OCI-LY1 (cell line): Measurements from ENCODE around the gene KRT32.

ENCODE experiments used
- H2AFZ ChIP-seq: fragments of 200-600 bp; sonication (generic), shearing (Covaris generic); 2 replicates; pipeline ENCODE4 v1.6.0; 2014; ENCODE audit warnings: antibody characterized with exemption, mild to moderate bottlenecking, low read length
- H3F3A ChIP-seq: fragments of 200-600 bp; sonication (generic), shearing (Covaris generic); 2 replicates; pipeline ENCODE4 v1.6.0; 2014; ENCODE audit warnings: mild to moderate bottlenecking, antibody characterized with exemption, low read length, moderate library complexity; ENCODE audit not compliant: insufficient read depth
- H3K27ac ChIP-seq: fragments of 200-600 bp; sonication (generic); 2 replicates; pipeline ENCODE4 v1.5.1; 2014; ENCODE audit warnings: low read length, mixed run types, mild to moderate bottlenecking, low read depth; ENCODE audit not compliant: poor library complexity, severe bottlenecking
- H3K27me3 ChIP-seq: fragments of 200-600 bp; sonication (generic); 2 replicates; pipeline ENCODE4 v1.6.0; 2014; ENCODE audit warnings: antibody characterized with exemption, mild to moderate bottlenecking, low read length, moderate library complexity; ENCODE audit not compliant: insufficient read depth
- H3K36me3 ChIP-seq: fragments of 200-600 bp; sonication (generic); 2 replicates; pipeline ENCODE4 v1.6.1; 2014; ENCODE audit warnings: mild to moderate bottlenecking, antibody characterized with exemption, low read length, moderate library complexity, mixed read lengths; ENCODE audit not compliant: insufficient read depth
- H3K4me1 ChIP-seq: fragments of 200-600 bp; sonication (generic); 2 replicates; pipeline ENCODE4 v1.5.1; 2014; ENCODE audit warnings: mild to moderate bottlenecking, low read length, moderate library complexity; ENCODE audit not compliant: insufficient read depth, severe bottlenecking
- H3K4me2 ChIP-seq: fragments of 200-600 bp; sonication (generic), shearing (Covaris generic); 2 replicates; pipeline ENCODE4 v1.6.1; 2014; ENCODE audit warnings: low read length
- H3K4me3 ChIP-seq: fragments of 200-600 bp; sonication (generic); 2 replicates; pipeline ENCODE4 v1.5.1; 2014; ENCODE audit warnings: low read length, low read depth, mild to moderate bottlenecking, mixed read lengths; ENCODE audit not compliant: poor library complexity, severe bottlenecking
- H3K79me2 ChIP-seq: fragments of 200-600 bp; shearing (Covaris generic); 2 replicates; pipeline ENCODE4 v1.6.1; 2016; ENCODE audit warnings: mixed run types, low read length, mixed read lengths; ENCODE audit not compliant: insufficient read depth
- H3K9ac ChIP-seq: fragments of 200-600 bp; sonication (generic), shearing (Covaris generic); 2 replicates; pipeline ENCODE4 v1.6.1; 2014; ENCODE audit warnings: mild to moderate bottlenecking, low read length, mixed read lengths
- H3K9me2 ChIP-seq: fragments of 200-600 bp; sonication (generic), shearing (Covaris generic); 2 replicates; pipeline ENCODE4 v1.6.1; 2014; ENCODE audit warnings: low read depth, mild to moderate bottlenecking, low read length, mixed read lengths
- H3K9me3 ChIP-seq: fragments of 200-600 bp; shearing (Covaris generic); 2 replicates; pipeline ENCODE4 v1.6.1; 2014; ENCODE audit warnings: low read length, mixed read lengths
- H4K20me1 ChIP-seq: fragments of 200-600 bp; sonication (generic), shearing (Covaris generic); 2 replicates; pipeline ENCODE4 v1.6.0; 2016; ENCODE audit warnings: mild to moderate bottlenecking, low read length; ENCODE audit not compliant: insufficient read depth
- EZH2 ChIP-seq: fragments of 200-600 bp; sonication (generic), shearing (Covaris generic); IDR thresholded peaks from 2 replicates; pipeline ENCODE4 v1.8.0; 2017; ENCODE audit warnings: borderline replicate concordance, mixed run types, mild to moderate bottlenecking, antibody characterized with exemption, low read length, moderate library complexity, mixed read lengths
- TF ChIP-seq, protein P1 (sequence below): fragments of 200-600 bp; sonication (generic), shearing (Covaris generic); IDR thresholded peaks from 2 replicates; pipeline ENCODE4 v1.5.1; 2017; ENCODE audit warnings: mild to moderate bottlenecking, antibody characterized with exemption, low read length, moderate library complexity, mixed read lengths

Gene KRT32

GRCh38 chr17:41476866-41477815, 10.0 kb upstream of the KRT32 start:
- Histone ChIP-seq H3K9me2 (no peaks in the 10 kb centered on the region), H3K27me3 (no peaks in the 10 kb centered on the region; the same call in 1 of the 2 replicates), H3K79me2 (no peaks in the 10 kb centered on the region), H2AFZ (no peak overlapping the region), H3F3A (no peaks in the 10 kb centered on the region), H4K20me1 (no peaks in the 10 kb centered on the region), H3K4me3 (no peak overlapping the region), H3K4me1 (no peaks in the 10 kb centered on the region), H3K36me3 (no peaks in the 10 kb centered on the region), H3K9me3 (no peaks in the 10 kb centered on the region), H3K27ac (no peak overlapping the region), H3K4me2 (no peak overlapping the region), H3K9ac (no peak overlapping the region)
- no peak for TF ChIP-seq EZH2
- TF ChIP-seq, protein P1, sequence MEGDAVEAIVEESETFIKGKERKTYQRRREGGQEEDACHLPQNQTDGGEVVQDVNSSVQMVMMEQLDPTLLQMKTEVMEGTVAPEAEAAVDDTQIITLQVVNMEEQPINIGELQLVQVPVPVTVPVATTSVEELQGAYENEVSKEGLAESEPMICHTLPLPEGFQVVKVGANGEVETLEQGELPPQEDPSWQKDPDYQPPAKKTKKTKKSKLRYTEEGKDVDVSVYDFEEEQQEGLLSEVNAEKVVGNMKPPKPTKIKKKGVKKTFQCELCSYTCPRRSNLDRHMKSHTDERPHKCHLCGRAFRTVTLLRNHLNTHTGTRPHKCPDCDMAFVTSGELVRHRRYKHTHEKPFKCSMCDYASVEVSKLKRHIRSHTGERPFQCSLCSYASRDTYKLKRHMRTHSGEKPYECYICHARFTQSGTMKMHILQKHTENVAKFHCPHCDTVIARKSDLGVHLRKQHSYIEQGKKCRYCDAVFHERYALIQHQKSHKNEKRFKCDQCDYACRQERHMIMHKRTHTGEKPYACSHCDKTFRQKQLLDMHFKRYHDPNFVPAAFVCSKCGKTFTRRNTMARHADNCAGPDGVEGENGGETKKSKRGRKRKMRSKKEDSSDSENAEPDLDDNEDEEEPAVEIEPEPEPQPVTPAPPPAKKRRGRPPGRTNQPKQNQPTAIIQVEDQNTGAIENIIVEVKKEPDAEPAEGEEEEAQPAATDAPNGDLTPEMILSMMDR, result no peak

DNA sequence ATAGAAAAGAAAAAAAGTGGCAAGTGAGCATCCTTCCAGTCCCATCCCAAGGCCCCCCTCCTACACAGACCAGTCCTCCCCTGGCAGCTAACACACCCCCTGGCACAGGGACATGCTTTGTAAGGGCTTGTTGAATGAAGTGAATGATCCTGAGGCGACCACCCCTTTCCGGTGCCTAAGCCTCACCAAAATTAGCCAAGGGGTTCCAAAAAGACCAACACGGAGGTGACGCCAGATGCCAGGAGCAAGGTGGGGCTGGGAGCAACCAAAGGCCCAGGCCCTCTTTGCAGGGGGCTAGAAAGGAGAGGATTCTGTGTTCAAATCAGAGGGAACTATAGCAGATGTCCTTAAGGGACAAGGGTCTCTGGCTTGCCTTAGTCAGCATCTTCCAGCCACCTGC, 8.2 kb upstream of the KRT32 start:
- H3K4me1 ChIP-seq, result no peaks in the 10 kb centered on the region
- H2AFZ ChIP-seq, result no peak overlapping the region
- no peaks in the 10 kb centered on the region for H4K20me1 ChIP-seq
- H3K27ac ChIP-seq, result no peak overlapping the region
- H3K4me3 ChIP-seq, result no peak overlapping the region
- no peak overlapping the region for H3K4me2 ChIP-seq
- H3K9ac ChIP-seq, result no peak overlapping the region
- no peaks in the 10 kb centered on the region for H3K79me2 ChIP-seq
- no peaks in the 10 kb centered on the region for H3K9me3 ChIP-seq
- H3K36me3 ChIP-seq, result no peaks in the 10 kb centered on the region
- no peak for TF ChIP-seq EZH2
- TF ChIP-seq, protein P1, result no peak
- H3K9me2 ChIP-seq, result no peaks in the 10 kb centered on the region
- no peaks in the 10 kb centered on the region for H3F3A ChIP-seq
- H3K27me3 ChIP-seq, result no peaks in the 10 kb centered on the region; the same call in 1 of the 2 replicates

DNA sequence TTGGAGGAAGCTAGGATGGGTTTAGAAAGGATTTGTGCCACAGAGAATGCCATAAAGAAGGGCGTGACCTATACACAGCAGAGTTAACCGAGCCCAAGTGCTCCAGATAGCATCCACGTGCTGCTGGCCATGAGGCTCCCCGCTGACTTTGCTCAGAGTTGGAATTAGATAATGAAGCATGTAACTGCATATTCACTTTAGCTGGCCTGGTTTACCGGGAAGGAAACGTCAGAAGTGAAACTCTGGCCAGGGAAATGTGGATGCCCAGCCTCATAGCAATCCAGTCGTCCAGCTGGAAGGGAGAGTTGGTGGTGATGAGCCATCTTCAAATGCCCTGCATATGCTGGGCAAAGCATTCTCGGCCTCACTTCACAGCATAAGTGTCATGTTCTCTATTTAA, 7.7 kb upstream of the KRT32 start:
- Histone ChIP-seq H3F3A (no peaks in the 10 kb centered on the region), H2AFZ (no peak overlapping the region), H3K4me3 (no peak overlapping the region), H3K9ac (no peak overlapping the region), H3K27me3 (no peaks in the 10 kb centered on the region; the same call in 1 of the 2 replicates), H3K9me3 (no peaks in the 10 kb centered on the region), H3K4me1 (no peaks in the 10 kb centered on the region), H3K36me3 (no peaks in the 10 kb centered on the region), H3K79me2 (no peaks in the 10 kb centered on the region), H4K20me1 (no peaks in the 10 kb centered on the region), H3K4me2 (no peak overlapping the region), H3K27ac (no peak overlapping the region), H3K9me2 (no peaks in the 10 kb centered on the region)
- TF ChIP-seq, protein P1, result no peak
- no peak for TF ChIP-seq EZH2
